ENCODE measurements around the gene RBP3.

Gene RBP3

DNA sequence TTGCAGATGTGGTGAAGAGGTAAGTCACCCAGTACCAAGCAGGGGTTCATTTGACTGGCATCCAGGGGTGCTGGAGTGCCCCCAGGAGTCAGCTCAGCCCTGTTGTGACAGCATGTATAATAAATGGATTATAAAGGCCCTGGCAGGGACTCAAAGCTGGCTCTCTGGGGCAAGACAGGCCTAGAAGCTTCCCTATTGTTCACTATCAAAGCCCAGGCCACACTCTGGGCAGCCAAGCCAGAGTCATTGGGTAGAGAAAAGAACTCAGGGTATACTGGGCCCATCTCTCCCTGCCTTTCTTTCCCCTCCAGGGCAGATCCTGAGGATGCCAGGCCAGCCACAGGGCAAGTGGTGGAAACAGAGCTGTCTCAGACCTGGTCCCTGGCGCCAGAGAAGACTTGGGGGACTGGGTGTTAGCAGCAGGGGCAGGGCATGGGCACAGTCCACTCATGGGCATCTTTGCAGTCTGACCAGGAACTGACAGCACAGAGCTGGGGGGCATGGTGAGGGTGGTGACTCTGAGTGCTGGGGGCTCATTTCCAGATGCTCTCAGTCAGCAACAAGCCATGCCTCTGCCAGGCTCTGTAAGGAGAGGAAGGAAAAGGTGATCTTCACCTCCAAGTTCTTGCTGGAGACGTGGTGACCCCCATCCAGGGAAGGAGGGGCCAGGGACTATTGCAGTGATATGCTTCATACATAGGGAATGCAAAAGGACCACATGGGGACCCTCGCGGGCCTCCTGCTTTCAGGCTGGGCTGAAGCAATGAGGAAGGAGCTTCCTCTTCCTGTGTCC, 11.7 kb downstream of the RBP3 start:
- FAIRE-seq = no peak

DNA sequence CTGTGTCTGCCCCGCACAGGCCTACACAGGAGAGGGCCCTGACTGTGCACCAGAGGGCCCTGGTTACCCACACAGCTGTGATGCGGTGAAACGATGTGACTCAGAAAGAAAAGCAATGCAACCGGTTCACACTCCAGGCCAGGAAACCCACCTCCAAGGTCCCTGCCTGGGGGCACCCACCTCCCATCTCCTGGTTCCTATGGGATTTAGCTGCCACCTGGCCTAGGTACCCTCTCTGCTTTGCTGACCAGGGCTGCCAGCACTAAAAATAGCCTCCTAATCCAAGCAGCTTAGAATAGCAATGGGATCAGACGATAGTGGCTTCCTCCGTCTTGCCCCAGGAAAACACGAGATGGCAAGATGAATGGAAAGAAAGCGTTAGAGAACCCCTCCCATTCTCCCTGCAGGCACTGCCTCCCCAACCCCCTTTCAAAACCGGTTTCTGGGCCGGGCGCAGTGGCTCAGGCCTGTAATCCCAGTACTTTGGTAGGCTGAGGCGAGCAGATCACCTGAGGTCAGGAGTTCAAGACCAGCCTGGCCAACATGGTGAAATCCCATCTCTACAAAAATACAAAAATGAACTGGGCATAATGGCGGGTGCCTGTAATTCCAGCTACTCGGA, 12.4 kb downstream of the RBP3 start:
- no peak for FAIRE-seq

DNA sequence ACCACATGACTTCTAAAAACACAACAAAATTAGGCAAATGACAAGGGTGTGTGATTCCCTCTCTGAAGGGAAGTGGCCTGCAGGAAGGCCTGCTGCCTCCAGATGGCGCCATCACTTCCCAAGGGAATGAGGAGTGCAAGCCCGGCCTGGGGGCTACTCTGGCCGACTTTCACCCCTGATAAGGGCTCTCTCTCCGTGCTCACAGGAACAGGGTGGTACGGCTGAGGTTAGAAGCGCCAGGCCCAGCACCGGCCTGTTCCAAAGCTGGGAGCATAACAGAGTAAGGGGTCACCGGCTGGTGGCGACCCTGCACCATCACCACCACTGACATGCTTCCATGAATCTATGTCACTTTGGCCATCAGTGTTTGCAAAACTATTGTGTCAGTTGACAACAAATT, 13.1 kb downstream of the RBP3 start:
- no peak for FAIRE-seq

DNA sequence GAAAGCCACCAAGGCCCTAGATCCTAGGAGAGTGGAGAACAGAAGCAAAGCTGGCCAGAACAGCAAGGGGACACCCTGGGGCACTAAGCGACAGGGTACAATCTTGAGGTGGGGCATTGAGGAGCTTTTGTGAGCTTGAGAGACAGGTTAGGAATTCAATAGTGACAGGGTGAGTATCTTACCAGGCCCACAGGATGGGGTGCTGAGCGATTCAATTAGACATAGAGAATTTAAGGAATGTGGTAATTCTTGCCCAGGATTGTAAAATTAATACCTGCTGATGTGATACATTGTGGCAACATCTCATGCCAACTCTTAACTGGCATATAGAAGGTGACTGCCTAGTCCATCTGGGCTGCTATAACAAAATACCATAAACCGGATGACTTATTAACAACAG, 14.0 kb downstream of the RBP3 start:
- no peak for FAIRE-seq

DNA sequence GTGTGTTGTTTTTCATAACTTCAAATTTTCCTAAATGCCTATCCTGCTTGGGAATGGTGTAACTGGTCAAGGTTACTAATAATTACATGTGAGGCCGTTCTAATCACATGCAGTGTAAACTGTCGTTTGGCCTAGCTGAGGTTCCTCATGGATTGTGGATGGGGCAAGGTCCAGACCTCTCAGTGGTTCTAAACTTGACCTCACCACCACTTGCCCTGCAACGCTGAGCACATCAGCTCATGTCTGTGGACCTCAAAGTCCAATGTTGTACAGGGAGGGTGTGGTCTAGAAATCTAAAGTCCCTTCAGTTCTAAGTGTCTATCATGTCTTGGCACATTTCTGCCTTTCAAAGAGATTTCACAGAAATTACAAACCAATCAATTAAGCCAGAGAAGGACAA, 15.6 kb downstream of the RBP3 start:
- FAIRE-seq = no peak

DNA sequence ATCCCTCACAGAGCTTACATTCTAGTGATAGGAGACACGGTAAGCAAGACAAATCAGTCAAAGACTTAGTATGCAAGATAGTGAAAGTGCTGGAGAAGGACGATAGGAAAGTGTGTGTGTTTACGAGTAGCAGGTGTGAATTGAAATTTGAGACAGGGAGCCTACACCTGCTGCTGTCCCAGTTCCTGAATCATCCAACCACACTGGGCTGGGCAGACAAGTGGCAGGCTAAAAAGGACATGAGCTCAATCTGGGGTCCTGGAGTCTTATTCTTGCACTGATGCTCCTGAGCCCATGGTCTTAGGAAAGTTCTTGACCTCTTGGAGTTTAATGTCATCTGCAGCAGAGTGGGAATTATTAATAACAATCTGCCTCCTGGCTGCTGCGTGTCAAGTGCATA, 16.2 kb downstream of the RBP3 start:
- no peak for FAIRE-seq

DNA sequence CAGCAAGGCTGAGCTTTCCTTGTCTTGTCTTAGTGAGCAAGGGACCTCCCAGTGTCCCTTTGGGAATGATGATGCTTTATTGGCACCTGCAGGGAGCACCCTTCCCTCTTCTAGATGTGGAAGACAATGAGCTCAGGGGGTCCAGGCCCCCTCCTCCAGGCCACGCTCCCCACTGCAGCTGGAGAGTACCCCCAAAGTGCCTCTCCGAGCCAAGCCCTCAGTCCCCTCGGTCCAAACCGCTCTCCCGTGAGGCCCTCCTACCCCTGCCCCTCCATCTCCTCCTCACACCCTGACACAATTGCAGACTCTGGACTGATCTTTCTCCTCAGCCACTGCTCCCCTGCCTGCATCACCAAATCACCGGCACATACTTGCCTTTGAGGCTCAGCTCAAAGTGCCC, 16.7 kb downstream of the RBP3 start:
- FAIRE-seq = no peak

DNA sequence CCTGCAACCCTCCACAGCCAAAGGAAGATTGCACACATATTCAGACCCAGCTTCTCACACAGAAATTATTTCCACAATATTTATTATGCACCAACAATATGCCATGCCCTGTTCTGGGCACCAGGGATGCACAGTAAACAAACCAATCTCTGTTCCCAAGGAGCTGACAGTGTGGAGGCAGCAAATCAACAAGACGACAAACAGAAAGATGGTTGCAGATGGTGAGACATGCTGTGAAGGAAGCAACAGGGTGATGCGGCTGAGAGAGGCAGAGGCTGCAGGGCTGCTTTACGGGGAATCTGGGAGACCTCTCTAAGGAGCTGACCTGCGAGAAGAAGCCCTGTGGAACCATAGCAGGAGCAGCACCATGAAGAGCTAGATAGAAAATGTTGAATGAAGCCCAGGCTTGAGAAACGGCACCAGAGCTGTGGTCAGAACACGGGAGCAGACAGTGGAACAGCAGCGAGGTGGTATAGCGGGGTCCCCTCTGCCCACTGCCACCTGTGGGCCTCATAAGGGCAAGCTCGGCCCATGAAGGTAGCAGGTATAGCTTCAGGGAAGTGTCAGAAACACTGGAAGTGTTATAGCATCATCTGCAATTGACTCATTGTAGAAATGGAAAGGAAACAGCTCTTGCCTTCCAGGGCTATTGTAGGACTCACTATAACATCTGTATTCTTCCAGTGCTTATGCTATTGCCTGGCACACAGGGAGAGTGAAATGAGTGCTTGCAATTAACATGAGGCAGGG, 17.4 kb downstream of the RBP3 start:
- no peak for FAIRE-seq

DNA sequence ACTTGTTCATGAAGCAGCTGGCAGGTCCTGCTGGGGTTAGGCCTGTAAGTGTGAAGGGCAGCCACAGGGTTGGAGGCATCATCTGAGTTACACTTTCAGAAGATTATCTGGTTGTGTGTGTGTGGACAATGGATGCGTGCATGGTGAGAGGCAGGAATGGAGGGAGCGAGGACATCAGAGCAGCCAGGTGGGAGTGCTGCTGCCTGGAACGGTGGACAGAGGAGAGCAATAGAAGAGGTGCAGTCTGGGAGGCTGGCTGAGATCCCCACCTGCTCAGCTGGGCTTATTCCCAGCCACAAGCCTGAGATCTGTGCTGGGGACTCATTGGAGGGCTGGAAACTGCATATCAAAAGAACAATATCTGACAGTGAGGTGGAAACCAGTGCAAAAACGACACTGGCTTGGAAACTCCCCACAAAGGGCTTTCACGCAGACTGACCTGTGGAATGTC, 18.0 kb downstream of the RBP3 start:
- FAIRE-seq = no peak

DNA sequence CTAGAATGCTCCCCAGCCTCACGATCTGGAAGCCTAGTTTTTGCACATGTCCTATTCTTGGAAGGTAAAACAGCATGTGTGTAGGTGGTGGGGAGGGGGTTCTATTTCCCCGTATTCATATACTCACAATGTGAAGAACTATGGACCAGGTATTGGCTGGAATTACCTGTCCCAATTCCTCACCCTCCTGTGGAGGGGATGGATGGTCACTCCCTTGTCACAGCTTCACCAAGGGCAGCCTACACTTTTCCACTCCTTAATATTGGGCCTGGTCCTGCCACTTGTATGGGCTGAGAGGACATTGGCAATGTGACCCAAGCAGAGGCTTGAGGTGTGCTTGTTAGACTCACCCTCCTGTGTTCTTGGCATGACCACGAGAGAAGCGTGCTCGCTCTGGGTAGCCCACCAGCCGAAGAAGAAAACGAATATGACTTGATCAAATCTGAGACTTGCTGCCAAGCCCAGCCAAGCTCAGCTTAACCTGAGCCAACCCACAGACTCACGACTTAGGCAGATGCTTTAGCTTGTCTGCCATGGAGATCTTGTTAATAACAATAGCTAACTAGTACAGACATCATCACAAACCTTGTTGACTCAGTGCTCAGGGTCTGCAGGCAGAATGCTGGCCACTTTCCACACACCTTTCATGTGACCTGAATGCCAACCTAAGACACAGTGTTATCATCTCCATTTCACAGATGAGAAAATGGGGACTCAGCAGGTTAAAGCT, 18.7 kb downstream of the RBP3 start:
- FAIRE-seq = no peak

DNA sequence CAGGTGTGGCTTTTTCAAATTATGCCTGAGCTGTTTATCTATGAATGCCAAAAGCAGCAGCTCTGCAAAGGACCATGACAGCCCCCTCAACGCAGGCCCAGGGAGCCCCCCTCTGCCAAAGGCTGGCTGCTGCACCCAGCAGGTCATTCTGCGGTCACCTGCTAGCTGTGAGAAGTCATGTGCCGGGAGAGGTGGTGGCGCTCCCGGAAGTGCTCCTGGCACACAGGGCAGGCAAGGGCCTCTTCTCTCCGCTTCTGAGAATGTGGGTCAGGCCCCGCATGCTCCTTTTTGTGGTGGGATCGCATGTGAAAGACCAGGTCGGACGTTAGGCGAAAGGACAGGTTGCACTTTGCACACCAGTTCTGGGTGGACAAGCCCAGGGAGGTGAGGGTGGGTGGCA, 19.5 kb downstream of the RBP3 start:
- no peak for FAIRE-seq

DNA sequence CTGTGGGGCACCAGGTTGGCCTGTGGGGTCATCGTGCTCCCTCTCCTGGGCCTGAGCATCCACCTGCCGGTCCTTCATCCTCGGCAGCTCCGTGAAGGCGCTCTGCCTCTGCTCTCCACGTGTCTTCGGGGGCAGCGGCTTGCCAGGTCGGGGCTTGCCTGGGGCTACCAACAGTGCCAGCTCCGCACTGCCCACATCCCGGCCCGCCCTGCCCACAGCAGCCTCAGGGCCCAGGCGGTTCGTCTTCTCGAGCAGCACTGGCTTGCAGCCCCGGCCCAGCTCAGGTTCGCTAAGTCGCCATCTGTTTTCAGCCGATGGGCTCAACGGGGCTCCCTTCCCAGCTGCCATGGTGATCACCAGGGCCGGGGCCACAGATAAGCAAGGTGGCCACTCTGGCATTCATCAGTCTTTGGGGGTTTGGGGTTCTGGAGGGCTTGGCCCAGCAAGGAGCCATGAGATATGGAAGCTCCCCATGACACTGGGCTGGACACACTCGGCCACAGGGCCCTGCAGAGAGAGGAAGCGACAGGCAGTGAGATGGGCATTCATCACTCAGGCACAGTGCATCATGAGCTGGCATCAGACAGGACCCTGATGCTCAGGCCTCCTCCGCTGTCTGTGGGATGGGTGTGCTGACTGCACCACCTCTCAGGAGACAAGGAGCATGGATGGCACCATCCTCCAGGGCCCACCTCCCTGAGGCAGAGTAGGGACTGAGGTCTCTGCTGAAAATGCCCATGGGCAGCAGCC, 20.4 kb downstream of the RBP3 start:
- no peak for FAIRE-seq

DNA sequence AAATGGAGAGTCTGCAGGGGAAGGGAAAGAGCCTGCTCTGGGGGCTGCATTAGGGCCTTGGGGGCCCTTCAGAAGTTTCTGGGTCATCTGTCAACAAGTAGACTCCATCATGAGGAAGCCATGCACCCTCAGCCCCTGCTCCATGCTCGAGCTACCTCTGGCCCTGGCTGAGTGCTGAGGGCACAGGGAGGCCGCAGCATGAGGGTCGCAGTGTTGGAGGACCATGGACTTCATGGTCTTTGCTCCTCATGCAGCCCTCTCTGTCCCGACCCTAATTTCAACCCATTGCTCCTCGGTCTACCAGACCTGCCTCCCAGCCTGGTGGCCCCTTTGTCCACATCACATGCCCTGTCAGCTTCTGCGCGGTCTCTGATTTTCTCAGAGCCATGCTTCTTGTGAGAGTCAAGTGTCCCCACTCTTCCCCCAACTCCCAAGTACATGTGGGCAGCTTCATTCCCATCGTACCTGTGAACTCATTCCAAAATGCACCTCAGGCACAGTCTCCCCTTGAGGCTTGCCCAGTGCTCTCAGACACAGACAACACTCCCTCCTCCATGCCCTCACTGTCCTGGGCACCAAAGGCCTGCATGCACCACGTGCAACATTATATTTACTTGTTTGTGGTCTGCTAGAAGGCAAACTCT, 21.2 kb downstream of the RBP3 start:
- no peak for FAIRE-seq

DNA sequence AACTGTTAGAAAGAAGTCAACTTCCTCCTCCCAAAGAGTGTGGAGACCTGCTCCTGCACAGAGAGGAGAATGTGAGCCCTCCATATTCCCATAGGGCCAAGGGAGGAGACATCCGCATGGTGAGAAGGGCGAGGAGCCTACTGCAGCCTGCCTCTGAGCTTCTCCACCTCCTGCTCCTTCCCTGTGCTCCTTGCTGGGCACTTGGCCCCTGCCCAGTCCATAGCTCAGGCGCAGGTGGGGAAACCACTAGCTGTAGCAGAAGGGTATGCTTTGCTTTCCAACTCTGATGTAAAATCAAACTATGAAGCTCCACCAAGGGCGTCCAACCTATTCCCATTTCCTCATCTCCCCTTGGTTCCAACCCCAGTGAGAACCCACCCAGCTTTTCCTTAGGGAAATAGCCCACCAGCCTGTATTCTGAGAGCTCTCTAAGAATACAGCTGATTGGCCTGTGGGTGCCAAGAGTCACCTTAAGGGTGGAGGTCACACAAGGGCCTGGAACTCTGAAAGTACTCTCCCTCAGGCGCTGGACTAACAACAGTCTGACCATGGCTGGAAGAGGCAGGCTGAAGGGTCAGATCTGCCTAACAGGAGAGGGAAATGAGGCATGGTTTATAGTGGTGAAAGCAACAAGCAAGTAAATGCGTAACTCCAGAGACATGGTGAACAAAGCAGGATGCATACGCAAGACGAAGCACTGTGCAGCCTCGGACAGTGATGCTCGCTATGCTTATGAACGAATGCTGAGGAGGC, 22.0 kb downstream of the RBP3 start:
- no peak for FAIRE-seq

DNA sequence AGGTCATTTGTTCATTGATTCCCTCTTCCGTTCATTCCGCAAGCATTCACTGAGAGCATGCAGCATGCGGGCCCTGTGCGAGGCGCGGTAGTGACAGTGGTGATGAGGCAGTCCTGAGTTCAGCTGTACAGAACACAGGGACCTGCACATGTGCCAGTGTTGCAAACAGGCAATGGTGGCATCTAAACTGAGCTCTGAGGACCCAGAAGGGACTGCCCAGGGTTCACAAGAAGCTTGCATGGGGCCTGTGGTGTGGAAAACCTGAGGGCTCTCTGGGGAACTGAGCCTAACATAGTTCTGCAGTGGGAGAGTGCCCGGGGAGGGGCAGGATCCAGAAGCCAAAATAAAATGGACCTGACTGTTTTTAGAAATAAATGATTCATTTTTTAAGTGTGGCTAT, 22.7 kb downstream of the RBP3 start:
- no peak for FAIRE-seq

DNA sequence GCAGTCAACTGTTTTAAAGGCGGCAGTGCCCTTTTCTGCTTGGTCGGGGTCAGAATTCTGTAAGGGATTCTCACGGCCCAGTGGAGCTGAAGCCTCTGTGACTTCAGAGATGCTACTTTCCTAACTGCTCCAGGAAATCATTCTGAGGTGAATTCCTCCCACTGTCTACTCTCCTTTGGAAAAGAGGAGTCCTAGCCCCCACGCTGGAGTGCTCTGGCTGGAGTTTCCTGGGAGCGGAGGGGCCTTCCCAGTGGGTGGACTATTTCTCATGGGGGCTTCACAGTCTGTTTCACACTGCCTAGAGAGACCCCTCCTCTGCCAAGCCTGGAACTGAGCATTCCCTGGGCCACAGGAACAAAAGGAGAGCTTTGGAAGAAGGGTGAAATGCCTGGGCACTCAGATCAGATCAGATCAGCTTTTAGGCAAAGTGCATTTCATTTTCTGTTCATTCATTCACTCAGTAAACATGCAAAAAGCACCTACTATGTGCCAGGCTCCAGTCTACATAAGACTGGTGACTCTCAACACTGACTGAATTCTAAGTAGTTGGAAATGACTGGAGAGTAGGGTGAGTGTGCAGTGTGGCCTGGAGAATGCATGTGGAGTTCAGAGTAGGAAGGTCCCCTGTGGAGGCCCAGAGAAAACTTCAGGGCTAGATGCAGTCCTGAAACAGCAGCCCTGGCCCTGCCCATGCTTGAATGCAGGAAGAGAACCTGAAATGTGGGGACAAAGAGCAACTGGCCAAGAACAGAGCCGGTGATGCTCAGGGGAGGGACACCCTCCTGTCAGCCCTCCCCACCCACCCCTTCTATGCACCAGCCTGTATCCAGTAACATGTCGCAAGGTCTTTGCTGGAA, 23.7 kb downstream of the RBP3 start:
- FAIRE-seq = no peak

DNA sequence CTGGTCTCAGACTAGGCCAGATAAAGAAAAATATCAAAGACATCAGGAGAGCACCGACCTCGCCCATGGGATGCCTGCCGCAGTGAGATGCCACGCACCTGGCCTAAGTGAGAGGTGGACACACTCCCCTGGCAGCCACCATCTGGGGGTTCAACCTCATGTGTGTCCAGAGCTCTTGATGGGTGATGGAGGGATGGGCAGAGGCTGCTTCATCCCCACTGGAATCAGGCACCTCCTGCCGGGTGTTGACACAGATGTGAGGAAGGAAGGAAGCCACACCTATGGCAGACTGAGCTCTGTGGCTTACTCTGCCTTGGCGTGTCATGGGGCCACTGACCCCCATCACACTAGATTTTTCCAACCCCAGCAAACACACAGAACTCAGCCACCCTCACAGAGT, 24.6 kb downstream of the RBP3 start:
- no peak for FAIRE-seq

DNA sequence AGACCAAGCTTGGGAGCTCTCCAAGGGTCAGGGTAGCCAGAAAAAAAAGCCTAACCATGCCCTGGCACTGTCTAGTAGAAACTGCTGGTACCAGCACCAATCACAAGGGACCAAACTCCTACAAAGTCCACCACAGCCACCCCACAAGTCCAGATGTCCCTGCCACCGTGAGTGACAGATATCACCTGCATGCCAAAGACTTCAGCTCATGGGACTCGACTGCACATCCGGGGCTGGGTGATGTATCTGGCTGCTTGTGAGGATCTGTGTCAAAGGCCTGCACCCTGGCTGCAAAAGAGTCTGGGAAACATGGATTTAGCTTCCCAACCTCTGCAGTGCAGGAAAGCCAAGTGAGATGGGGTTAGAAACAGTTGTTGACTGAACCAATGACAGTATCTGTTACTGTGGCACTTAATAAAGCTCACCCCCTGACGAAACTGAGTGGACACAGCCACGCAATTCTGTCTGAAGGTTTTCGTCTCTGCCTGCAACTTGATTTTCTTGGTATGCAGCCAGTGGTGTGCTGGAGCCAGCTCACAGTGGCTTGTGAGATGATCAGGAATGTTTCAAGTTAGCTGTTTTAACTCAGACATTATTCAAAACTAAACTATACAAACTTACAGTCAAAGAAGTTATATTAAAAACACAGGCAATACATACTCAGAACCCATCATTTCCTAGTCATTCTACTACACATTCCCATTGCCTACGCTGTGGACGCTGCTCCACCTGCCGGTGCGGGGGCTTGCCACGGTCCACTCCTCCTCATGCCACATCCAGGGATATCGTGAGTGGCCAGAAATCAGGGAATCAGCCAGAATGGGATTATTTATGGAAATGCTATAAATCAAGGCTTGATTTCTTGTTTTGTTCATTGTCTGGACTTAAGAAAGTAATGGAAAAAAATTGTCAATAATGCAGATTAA, 26.7 kb downstream of the RBP3 start:
- FAIRE-seq = no peak
